HepG2 (cell line): ENCODE results near the gene PLD1. TPM values are rescaled to one million over a fixed set of nuclear protein-coding genes. Genes with fewer than 3 reads are reported as not detected.
A peak's percentile ranks its signal among the peaks of the same experiment; 100 is the strongest.

Source experiments
- BCL6 ChIP-seq: IDR thresholded peaks from 2 replicates; pipeline ENCODE4 v1.6.1; 2016; ENCODE audit warnings: missing genetic modification reagents, missing compliant biosample characterization
- GPBP1L1 ChIP-seq: sonication (generic); formaldehyde crosslinking; IDR thresholded peaks from 2 replicates; pipeline ENCODE4 v1.5.0; 2020; ENCODE audit warnings: mild to moderate bottlenecking, missing genetic modification reagents
- KIAA2018 ChIP-seq: sonication (generic); formaldehyde crosslinking; IDR thresholded peaks from 2 replicates; pipeline ENCODE4 v1.5.0; 2020; ENCODE audit warnings: mild to moderate bottlenecking, missing genetic modification reagents, borderline replicate concordance
- KLF12 ChIP-seq: sonication (generic); formaldehyde crosslinking; IDR thresholded peaks from 2 replicates; pipeline ENCODE4 v1.4.0; 2020; ENCODE audit warnings: missing genetic modification reagents, borderline replicate concordance
- MTA3 ChIP-seq: sonication (generic); formaldehyde crosslinking; IDR thresholded peaks from 2 replicates; pipeline ENCODE4 v1.4.0; 2020; ENCODE audit warnings: missing genetic modification reagents
- NR2F2 ChIP-seq: IDR thresholded peaks from 2 replicates; pipeline ENCODE4 v1.6.1; 2012; ENCODE audit warnings: low read depth, inconsistent platforms, borderline replicate concordance
- POLR2A ChIP-seq, 2 experiments: IDR thresholded peaks; 2 replicates each; pipeline ENCODE4 v1.6.1; 2011; ENCODE audit warnings: low read depth in 2 of 2, low read length in 2 of 2, mild to moderate bottlenecking in 1 of 2, moderate library complexity in 1 of 2; ENCODE audit not compliant: insufficient read depth in 1 of 2
- TERF1 ChIP-seq: sonication (generic); formaldehyde crosslinking; IDR thresholded peaks from 2 replicates; pipeline ENCODE4 v1.8.0; 2022; ENCODE audit warnings: mild to moderate bottlenecking, missing genetic modification reagents, moderate library complexity
- YEATS4 ChIP-seq: sonication (generic); formaldehyde crosslinking; IDR thresholded peaks from 2 replicates; pipeline ENCODE4 v1.4.0; 2020; ENCODE audit warnings: missing genetic modification reagents, borderline replicate concordance
- ZNF12 ChIP-seq: sonication (generic); formaldehyde crosslinking; IDR thresholded peaks from 2 replicates; pipeline ENCODE4 v1.5.0; 2020; ENCODE audit warnings: missing genetic modification reagents
- ZNF136 ChIP-seq: sonication (generic); formaldehyde crosslinking; IDR thresholded peaks from 2 replicates; pipeline ENCODE4 v1.8.1; 2022; ENCODE audit warnings: low read depth, mild to moderate bottlenecking, moderate library complexity, missing genetic modification reagents
- ZNF512B ChIP-seq: sonication (generic); formaldehyde crosslinking; IDR thresholded peaks from 2 replicates; pipeline ENCODE4 v1.5.1; 2020; ENCODE audit warnings: missing genetic modification reagents, mild to moderate bottlenecking, borderline replicate concordance
- ZNF781 ChIP-seq: sonication (generic); formaldehyde crosslinking; IDR thresholded peaks from 2 replicates; pipeline ENCODE4 v1.5.1; 2020; ENCODE audit warnings: borderline replicate concordance, mild to moderate bottlenecking, missing genetic modification reagents; ENCODE audit errors: not compliant biosample characterization
- polyA plus RNA-seq, 8 experiments: library from polyadenylated mRNA; depleted of rRNA in 3 of 8; stranded (reverse) in 7 of 8; unstranded in 1 of 8; fragments of >200 nt; fragmentation: Illumina TruSeq in 4 of 8; extraction: Trizol in 4 of 8; gene quantifications; 2 replicates each; pipeline versions ENCODE4 v1.2.1 to v1.2.3, GENCODE V29; 2011 to 2016; ENCODE audit warnings: low read depth in 4 of 8, missing spikeins in 1 of 8, mixed read lengths in 1 of 8; ENCODE audit not compliant: insufficient read depth in 1 of 8
- total RNA-seq, 5 experiments: library from RNA; depleted of rRNA; stranded (reverse); fragments of >200 nt; fragmentation: Illumina TruSeq; extraction: Trizol; gene quantifications; 2 replicates each; pipeline ENCODE4 v1.2.3, GENCODE V29; 2016; ENCODE audit warnings: low read depth in 1 of 5

Gene PLD1
- total and polyA plus RNA-seq, 2 of the 13 experiments (the other 11 are each of a cell fraction or from before 2014, with no cell fraction given): 27.1 to 59.4 TPM

- TF ChIP-seq TERF1 (CRISPR knock-in tag): no peak
- TF ChIP-seq ZNF512B (CRISPR knock-in tag): no peak
- no peak for TF ChIP-seq NR2F2
- TF ChIP-seq KLF12 (CRISPR knock-in tag): no peak
- TF ChIP-seq ZNF12 (CRISPR knock-in tag): no peak
- TF ChIP-seq YEATS4 (CRISPR knock-in tag): 0 out of 2 replicates have a peak, but pooled peaks have one; percentile 16
- no peak for TF ChIP-seq MTA3 (CRISPR knock-in tag)
- TF ChIP-seq ZNF781 (CRISPR knock-in tag): no peak
- TF ChIP-seq POLR2A (IDR thresholded peaks at IDR 0.05; ENCODE audit: insufficient read depth in 1 of 2, low read depth in 2 of 2, low read length in 2 of 2): 0 out of 4 replicates have a peak, but pooled peaks of 1 of the 2 experiments have one; percentile 34
- TF ChIP-seq GPBP1L1: no peak
- no peak for TF ChIP-seq KIAA2018 (CRISPR knock-in tag)
- peak; percentile 71 for TF ChIP-seq BCL6 (CRISPR knock-in tag)
- TF ChIP-seq ZNF136 (CRISPR knock-in tag): 0 out of 2 replicates have a peak, but pooled peaks have one; percentile 49
Measured at GRCh38 chr3:171811295-171811912, 1.1 kb upstream of the PLD1 start (continued).
